ENCODE measurements around the gene DEAF1.

Gene DEAF1

DNA sequence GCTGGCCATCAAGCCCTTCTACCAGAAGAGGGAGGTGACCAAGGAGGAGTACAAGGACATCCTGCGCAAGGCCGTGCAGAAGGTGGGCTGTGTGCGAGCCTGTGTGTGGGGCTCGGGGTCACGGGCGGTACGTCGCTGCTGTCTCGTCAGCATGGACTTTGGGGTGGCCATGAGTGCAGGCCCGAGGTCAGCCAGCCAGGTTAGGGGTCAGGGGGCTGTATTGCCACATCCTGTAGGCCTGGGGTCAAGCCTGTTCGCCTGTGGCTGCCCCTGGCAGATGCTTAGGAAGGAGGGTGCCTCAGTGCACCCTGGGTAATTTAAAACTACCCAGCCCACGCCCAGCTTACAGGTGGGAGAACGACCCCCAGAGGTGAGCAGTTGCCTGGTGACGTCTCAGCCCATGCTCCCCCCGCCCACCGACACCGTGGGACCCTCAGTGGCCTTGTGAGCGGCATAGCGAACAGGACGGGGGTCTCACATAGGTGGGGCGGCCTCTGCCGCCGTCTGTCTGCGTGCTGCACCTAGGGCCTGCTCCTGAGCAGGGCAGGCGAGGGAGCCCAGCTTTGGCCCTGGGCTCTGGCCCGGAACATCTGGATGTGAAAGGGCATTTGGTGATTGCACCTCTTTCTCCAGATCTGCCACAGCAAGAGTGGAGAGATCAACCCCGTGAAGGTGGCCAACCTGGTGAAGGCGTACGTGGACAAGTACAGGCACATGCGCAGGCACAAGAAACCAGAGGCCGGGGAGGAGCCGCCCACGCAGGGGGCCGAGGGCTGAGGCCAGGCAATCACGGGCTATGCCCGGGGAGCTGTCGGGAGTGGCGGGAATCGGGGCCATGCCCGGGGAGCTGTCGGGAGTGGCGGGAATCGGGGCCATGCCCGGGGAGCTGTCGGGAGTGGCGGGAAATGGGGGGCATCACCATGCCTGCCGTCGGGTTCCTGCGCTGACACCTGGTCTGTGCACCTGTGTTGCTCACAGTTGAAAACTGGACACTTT, 83.7 kb downstream of the DEAF1 start:
- no peak for DNase-seq

- DNase-seq, result no peak
Observed at GRCh38 chr11:610146-610801, 84.7 kb downstream of the DEAF1 start.

DNA sequence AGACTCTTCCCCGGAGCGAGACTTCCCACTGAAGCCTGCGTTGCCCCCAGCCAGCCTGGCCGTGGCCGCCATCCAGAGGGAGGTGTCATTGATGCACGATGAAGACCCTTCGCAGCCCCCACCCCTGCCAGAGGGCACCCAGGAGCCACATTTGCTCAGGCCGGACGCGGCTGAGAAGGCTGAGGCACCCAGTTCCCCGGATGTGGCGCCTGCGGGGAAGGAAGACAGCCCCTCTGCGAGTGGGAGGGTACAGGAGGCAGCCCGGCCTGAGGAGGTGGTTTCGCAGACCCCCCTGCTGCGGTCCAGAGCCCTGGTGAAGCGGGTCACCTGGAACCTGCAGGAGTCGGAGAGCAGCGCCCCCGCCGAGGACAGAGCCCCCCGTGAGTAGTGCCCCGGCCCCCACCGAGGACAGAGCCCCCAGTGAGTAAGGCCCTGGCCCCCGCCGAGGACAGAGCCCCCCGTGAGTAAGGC, 85.6 kb downstream of the DEAF1 start:
- no peak for DNase-seq

GRCh38 chr11:608791-609251, 86.2 kb downstream of the DEAF1 start:
- DNase-seq, result no peak

GRCh38 chr11:607971-608659, 86.9 kb downstream of the DEAF1 start:
- DNase-seq, result no peak

- DNase-seq, result no peak
Observed at GRCh38 chr11:607020-607780, 87.8 kb downstream of the DEAF1 start.

DNA sequence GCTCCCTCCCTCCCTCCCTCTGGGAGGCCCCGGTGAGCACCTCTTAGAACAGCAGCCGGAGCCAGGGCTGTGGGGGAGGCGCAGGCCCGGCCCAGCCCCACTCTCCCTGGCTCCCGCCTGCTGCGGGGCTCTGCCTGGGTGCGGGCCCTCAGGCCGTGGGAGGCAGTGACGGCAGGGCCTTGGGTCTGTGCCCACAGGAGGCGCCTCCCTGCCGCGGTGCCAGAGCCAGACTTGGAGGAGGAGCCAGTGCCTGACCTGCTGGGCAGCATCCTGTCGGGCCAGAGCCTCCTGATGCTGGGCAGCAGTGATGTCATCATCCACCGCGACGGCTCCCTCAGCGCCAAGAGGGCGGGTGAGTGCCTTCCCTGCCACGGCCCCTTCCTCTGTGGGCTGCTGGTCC, 88.8 kb downstream of the DEAF1 start:
- DNase-seq, result no peak

- no peak for DNase-seq
Observed at GRCh38 chr11:605286-606129, 89.5 kb downstream of the DEAF1 start.

DNA sequence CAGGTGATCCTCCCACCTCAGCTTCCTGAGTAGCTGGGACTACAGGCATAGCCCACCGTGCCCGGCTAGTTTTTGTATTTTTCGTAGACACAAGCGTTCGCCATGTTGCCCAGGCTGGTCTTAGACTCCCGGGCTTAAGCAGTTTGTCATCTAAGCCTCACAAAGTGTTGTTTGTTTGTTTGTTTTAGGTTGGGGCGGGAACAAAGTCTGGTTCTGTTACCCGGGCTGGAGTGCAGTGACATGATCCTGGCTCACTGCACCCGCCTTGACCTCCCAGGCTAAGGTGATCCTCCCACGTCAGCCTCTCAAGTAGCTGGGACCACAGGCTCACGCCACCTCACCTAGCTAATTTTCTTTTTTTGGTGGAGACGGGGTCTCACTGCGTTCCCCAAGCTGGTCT, 91.9 kb downstream of the DEAF1 start:
- DNase-seq, result no peak

DNA sequence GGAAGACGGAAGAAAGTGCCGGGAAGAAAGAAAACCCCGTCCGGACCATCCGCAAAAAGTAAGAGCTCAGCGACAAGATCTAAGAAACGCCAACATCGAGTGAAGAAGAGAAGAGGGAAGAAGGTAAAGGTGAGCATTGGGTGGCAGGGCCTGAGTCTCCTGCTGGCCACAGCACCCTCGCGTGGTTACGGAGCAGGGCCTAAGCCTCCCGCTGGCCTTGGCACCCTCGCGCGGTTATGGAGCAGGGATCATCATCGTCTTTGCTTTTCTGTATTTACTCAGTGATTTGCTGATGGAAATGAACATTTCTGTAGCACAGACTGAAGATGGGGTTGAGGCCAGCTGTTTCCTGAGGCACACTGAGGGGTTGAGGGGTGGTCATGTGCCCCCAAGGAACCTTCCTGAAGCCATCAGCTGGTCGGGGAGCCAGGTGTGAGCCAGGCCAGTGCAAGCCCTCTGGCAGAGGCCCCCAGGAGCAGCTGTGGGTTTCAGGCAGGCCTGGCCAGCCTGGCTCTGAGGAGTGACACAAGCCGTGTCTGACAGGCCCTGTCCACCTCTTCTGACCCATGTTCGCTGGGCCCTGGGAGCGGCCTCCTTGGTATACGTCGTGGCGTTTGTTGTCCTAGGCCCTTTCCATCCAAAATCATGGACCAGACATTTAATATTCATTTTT, 93.3 kb downstream of the DEAF1 start:
- DNase-seq, result no peak

GRCh38 chr11:598005-598680, 96.9 kb downstream of the DEAF1 start:
- DNase-seq, result no peak

GRCh38 chr11:597166-597725, 97.8 kb downstream of the DEAF1 start:
- no peak for DNase-seq

DNA sequence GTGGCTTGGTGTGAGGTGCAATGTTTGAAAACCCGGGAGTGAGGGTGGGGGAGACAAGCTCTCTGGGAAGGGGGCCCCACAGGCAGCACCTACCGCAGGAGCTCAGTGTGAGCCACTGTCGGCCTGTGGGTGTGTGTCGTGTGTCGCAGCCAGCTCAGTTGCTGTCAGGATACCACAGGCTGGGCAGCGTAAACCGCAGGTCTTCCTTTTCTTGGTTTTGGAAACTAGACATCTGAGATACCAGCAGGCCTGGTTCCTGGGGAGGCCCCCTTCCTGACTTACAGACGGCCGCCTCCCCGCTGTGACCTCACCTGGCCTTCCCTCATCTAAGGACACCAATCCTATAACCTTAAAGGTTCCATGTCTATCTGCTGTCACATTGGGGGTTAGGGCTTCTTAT, 98.6 kb downstream of the DEAF1 start:
- no peak for DNase-seq

GRCh38 chr11:595400-595799, 99.6 kb downstream of the DEAF1 start:
- DNase-seq, result no peak
